Thymus (tissue), 11 donors: ENCODE data around the gene ZNF836. TPM values are rescaled to one million over a fixed set of nuclear protein-coding genes. Genes with fewer than 3 reads are reported as not detected.

Experiments used
- DNase-seq, 9 donors: peaks; one replicate each; pipeline ENCODE4 v3.0.0-alpha.2; 2013; ENCODE audit warnings: low spot score in 9 of 9, low read depth in 6 of 9, missing footprints in 1 of 9
- H3K27ac ChIP-seq, 2 donors: one replicate each; pipeline ENCODE4 v1.5.1; 2013; ENCODE audit warnings: control low read depth in 1 of 2, low read depth in 1 of 2, low read length in 1 of 2, mild to moderate bottlenecking in 1 of 2, moderate library complexity in 1 of 2
- H3K27me3 ChIP-seq, 2 donors: one replicate each; pipeline ENCODE4 v1.5.1; 2013; ENCODE audit warnings: low read length in 1 of 2; ENCODE audit not compliant: control insufficient read depth in 2 of 2, insufficient read depth in 1 of 2
- H3K36me3 ChIP-seq, 2 donors: one replicate each; pipeline ENCODE4 v1.5.1; 2013; ENCODE audit warnings: low read length in 1 of 2, mild to moderate bottlenecking in 1 of 2, moderate library complexity in 1 of 2; ENCODE audit not compliant: control insufficient read depth in 2 of 2, insufficient read depth in 2 of 2
- H3K4me1 ChIP-seq, 2 donors: one replicate each; pipeline ENCODE4 v1.5.1; 2013; ENCODE audit warnings: low read length in 2 of 2; ENCODE audit not compliant: control insufficient read depth in 2 of 2, insufficient read depth in 2 of 2
- H3K4me3 ChIP-seq, 2 donors: one replicate each; pipeline ENCODE4 v1.5.1; 2013; ENCODE audit warnings: low read length in 2 of 2, control low read depth in 1 of 2, mild to moderate bottlenecking in 1 of 2
- H3K9me3 ChIP-seq, 2 donors: one replicate each; pipeline ENCODE4 v1.5.1; 2013; ENCODE audit warnings: low read length in 1 of 2, mild to moderate bottlenecking in 1 of 2; ENCODE audit not compliant: control insufficient read depth in 2 of 2, insufficient read depth in 1 of 2
- WGBS: extraction: QIAGEN DNeasy Blood & Tissue Kit; methylation state at CpG from one replicate; pipeline ENCODE4 v1.1.7; 2013; 5-methylcytosine and 5-hydroxymethylcytosine counted together
- polyA plus RNA-seq: library from polyadenylated mRNA; stranded (reverse); fragments of 200-250 nt; gene quantifications from one replicate; pipeline ENCODE4 v1.2.3, GENCODE V29; 2013
- total RNA-seq: library from RNA; stranded (reverse); fragments of 120-200 nt; gene quantifications from one replicate; pipeline ENCODE4 v1.2.4, GENCODE V29; 2013
- donor health status: healthy.

Gene ZNF836
- total and polyA plus RNA-seq, 2 donors = 13.1 to 13.3 TPM

DNA sequence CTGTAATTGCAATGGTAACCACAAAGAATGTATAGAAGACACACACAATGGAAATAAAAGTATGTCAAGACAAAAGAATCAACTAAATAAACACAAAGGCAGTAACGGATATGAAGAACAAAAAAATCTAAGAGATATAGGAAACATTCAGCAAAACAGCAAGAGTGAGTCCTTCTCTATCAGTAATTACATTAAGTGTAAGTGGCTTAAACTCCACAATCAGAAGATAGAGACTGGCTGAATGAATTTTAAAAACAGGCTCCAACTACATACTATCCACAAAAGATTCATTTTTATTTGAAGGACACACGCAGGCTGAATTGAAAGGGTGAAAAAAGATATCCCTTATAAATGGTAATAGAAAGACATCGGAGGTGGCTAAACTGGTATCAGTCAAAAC is 51.1 kb downstream of the ZNF836 start:
- H3K27ac ChIP-seq = no peak overlapping the region
- H3K36me3 ChIP-seq = peaks cover 37 to 50% of the 10 kb centered on the region in 2 donors
- 100% methylated on average over 3 of the region's 3 CpGs for WGBS
- no peaks in the 10 kb centered on the region for H3K4me1 ChIP-seq
- no peak for DNase-seq
- peaks cover 19 to 27% of the 10 kb centered on the region in 2 donors for H3K9me3 ChIP-seq
- no peaks in the 10 kb centered on the region for H3K27me3 ChIP-seq
- no peak overlapping the region for H3K4me3 ChIP-seq

DNA sequence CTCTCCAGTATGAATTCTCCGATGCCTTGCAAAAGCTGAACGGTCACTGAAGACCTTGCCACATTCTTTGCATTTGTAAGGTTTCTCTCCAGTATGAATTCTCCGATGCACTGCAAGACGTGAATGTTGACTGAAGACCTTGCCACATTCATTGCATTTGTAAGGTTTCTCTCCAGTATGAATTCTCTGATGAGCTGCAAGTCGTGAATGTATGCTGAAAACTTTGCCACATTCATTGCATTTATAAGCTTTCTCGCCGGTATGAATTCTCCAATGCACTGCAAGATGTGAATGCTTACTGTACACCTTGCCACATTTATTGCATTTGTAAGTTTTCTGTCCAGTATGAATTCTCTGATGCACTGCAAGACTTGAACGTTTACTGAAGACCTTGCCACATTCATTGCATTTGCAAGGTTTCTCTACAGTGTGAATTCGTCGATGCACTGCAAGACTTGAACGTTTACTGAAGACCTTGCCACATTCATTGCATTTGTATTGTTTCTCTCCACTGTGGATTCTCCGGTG is 55.8 kb downstream of the ZNF836 start:
- H3K4me1 ChIP-seq = no peaks in the 10 kb centered on the region
- no peak overlapping the region for H3K4me3 ChIP-seq
- H3K27me3 ChIP-seq = no peaks in the 10 kb centered on the region
- H3K9me3 ChIP-seq = peaks cover 27 to 34% of the 10 kb centered on the region in 2 donors
- WGBS = 97% methylated on average over 12 of the region's 12 CpGs
- no peak for DNase-seq
- peaks cover 19 to 31% of the 10 kb centered on the region in 2 donors for H3K36me3 ChIP-seq
- H3K27ac ChIP-seq = no peak overlapping the region

DNA sequence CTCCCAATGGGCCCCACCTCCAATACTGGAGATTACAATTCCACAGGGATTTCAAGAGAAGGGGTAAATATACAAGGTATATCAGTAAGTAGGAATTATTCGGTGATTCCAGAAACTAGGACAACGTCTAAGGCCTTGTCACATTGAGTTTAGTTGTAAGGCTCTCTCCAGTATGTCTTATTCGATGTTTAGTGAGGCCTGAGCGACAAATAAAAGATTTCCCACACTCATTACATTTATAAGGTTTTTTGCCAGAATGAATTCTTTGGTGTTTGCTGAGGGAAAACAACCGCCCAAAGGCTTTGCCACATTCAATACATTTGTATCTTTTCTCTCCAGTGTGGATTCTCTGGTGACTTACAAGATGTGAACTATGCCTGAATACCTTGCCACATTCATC is 56.7 kb downstream of the ZNF836 start:
- H3K4me1 ChIP-seq = no peaks in the 10 kb centered on the region
- 99% methylated on average over 5 of the region's 5 CpGs for WGBS
- DNase-seq = no peak
- H3K9me3 ChIP-seq = peaks cover 27 to 35% of the 10 kb centered on the region in 2 donors
- no peak overlapping the region for H3K4me3 ChIP-seq
- H3K27ac ChIP-seq = no peak overlapping the region
- peaks cover 19 to 31% of the 10 kb centered on the region in 2 donors for H3K36me3 ChIP-seq
- no peaks in the 10 kb centered on the region for H3K27me3 ChIP-seq

DNA sequence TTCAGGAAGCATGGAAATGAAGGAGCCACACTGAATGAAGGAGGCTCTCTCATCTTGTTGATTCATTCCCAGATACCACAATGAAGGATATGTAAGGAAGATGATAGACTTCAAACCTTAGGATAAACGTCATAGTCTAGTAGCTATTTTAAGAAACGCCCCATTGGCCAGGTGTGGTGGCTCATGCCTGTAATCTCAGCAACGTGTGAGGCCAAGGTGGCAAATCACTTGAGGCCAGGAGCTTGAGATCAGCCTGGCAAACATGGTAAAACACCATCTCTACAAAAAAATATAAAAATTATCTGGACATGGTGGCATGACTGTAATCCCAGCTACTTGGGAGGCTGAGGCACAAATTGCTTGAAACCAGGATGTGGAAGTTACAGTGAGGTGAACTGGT is 58.8 kb downstream of the ZNF836 start:
- peaks cover 12 to 15% of the 10 kb centered on the region in 2 donors for H3K36me3 ChIP-seq
- no peak overlapping the region for H3K27ac ChIP-seq
- no peaks in the 10 kb centered on the region for H3K27me3 ChIP-seq
- H3K4me1 ChIP-seq = no peaks in the 10 kb centered on the region
- no peak for DNase-seq
- WGBS = 92% methylated on average over 3 of the region's 3 CpGs
- no peak overlapping the region for H3K4me3 ChIP-seq
- H3K9me3 ChIP-seq = peaks cover 23 to 24% of the 10 kb centered on the region in 2 donors

DNA sequence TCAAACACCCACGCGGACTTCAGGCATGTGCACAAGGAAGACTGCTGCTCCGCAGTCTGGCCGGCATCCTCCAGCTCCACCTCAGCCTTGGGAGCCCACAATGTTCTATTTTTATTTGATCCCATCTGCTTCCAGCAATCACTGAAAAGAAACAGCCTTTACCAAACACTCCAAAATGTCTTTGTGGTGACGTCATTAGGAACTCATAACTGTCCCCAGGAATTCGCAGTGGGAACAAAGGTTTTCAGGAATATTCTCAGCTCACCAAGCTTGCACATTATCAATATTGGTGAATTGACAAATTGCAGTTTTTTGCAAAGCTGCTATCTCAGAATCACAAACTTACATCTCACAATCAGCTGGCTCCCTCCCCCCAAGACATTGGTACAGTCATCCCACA is 60.6 kb downstream of the ZNF836 start:
- WGBS = 96% methylated on average over 6 of the region's 6 CpGs
- H3K4me1 ChIP-seq = no peaks in the 10 kb centered on the region
- H3K4me3 ChIP-seq = no peak overlapping the region
- H3K27me3 ChIP-seq = no peaks in the 10 kb centered on the region
- no peak overlapping the region for H3K27ac ChIP-seq
- H3K9me3 ChIP-seq = peaks cover 17 to 30% of the 10 kb centered on the region in 2 donors
- peaks cover under 1 to 7% of the 10 kb centered on the region in 2 donors for H3K36me3 ChIP-seq
- DNase-seq = no peak

Other genes starting within 250 kb of the ZNF836 start
- 7.9 TPM for gene ZNF613, start 244.1 kb downstream of the ZNF836 start, total RNA-seq
- gene ZNF613, start 244.1 kb downstream of the ZNF836 start, polyA plus RNA-seq = 5.2 TPM
- 14.9 TPM for gene ZNF350, start 184.8 kb downstream of the ZNF836 start, total RNA-seq
- 10.0 TPM for gene ZNF350, start 184.8 kb downstream of the ZNF836 start, polyA plus RNA-seq
- gene ZNF615, start 163.4 kb downstream of the ZNF836 start, total RNA-seq = 6.9 TPM
- gene ZNF615, start 163.4 kb downstream of the ZNF836 start, polyA plus RNA-seq = 5.3 TPM
- gene ZNF614, start 143.2 kb downstream of the ZNF836 start, total RNA-seq = 8.6 TPM
- 5.7 TPM for gene ZNF614, start 143.2 kb downstream of the ZNF836 start, polyA plus RNA-seq
- gene ZNF432, start 122.8 kb downstream of the ZNF836 start, total RNA-seq = 6.9 TPM
- gene ZNF432, start 122.8 kb downstream of the ZNF836 start, polyA plus RNA-seq = 16.2 TPM
- 6.4 TPM for gene ZNF841, start 75.9 kb downstream of the ZNF836 start, total RNA-seq
- gene ZNF841, start 75.9 kb downstream of the ZNF836 start, polyA plus RNA-seq = 13.7 TPM
- 6.6 TPM for gene ZNF616, start 31.7 kb downstream of the ZNF836 start, total RNA-seq
- 5.2 TPM for gene ZNF616, start 31.7 kb downstream of the ZNF836 start, polyA plus RNA-seq
- 92.4 TPM for gene PPP2R1A, start 18.4 kb upstream of the ZNF836 start, total RNA-seq
- gene PPP2R1A, start 18.4 kb upstream of the ZNF836 start, polyA plus RNA-seq = 95.2 TPM
- gene ZNF766, start 98.0 kb upstream of the ZNF836 start, total RNA-seq = 11.7 TPM
- 11.4 TPM for gene ZNF766, start 98.0 kb upstream of the ZNF836 start, polyA plus RNA-seq
- gene ZNF480, start 125.5 kb upstream of the ZNF836 start, total RNA-seq = 11.0 TPM
- gene ZNF480, start 125.5 kb upstream of the ZNF836 start, polyA plus RNA-seq = 7.2 TPM
- gene ZNF610, start 164.6 kb upstream of the ZNF836 start, total RNA-seq = 3.4 TPM
- 5.3 TPM for gene ZNF610, start 164.6 kb upstream of the ZNF836 start, polyA plus RNA-seq
- 19.0 TPM for gene ZNF880, start 198.3 kb upstream of the ZNF836 start, total RNA-seq
- gene ZNF880, start 198.3 kb upstream of the ZNF836 start, polyA plus RNA-seq = 24.3 TPM
- 12.8 TPM for gene ZNF528, start 226.2 kb upstream of the ZNF836 start, total RNA-seq
- 18.4 TPM for gene ZNF528, start 226.2 kb upstream of the ZNF836 start, polyA plus RNA-seq